DND-41 (cell line): Measurements from ENCODE around the gene AGPAT3.
A peak's percentile ranks its signal among the peaks of the same experiment; 100 is the strongest.

Experiments
- ATAC-seq: fragments of 200-7000 bp; cut with Tn5 transposase; 3 replicates; pipeline ENCODE4 v1.9.1; 2021; ENCODE audit warnings: low read depth; ENCODE audit not compliant: insufficient read depth
- DNase-seq: peaks from one replicate; pipeline ENCODE4 v3.0.0-alpha.2; 2020
- H2AFZ ChIP-seq: 2 replicates; pipeline ENCODE4 v1.6.0; 2012; ENCODE audit warnings: low read depth, low read length
- H3K27ac ChIP-seq: 2 replicates; pipeline ENCODE4 v1.5.1; 2012; ENCODE audit warnings: low read length, inconsistent platforms
- H3K27me3 ChIP-seq: fragments of 200-600 bp; sonication (generic); 2 replicates; pipeline ENCODE4 v1.6.0; 2012; ENCODE audit warnings: low read length, mild to moderate bottlenecking, inconsistent platforms; ENCODE audit not compliant: insufficient read depth, poor library complexity
- H3K36me3 ChIP-seq: 2 replicates; pipeline ENCODE4 v1.5.1; 2012; ENCODE audit warnings: low read length, inconsistent platforms; ENCODE audit not compliant: insufficient read depth
- H3K4me1 ChIP-seq: 2 replicates; pipeline ENCODE4 v1.5.1; 2012; ENCODE audit warnings: mild to moderate bottlenecking, low read length; ENCODE audit not compliant: insufficient read depth
- H3K4me2 ChIP-seq: 2 replicates; pipeline ENCODE4 v1.6.0; 2012; ENCODE audit warnings: mild to moderate bottlenecking, moderate library complexity, low read length, inconsistent platforms; ENCODE audit not compliant: insufficient read depth
- H3K4me3 ChIP-seq, 2 experiments: fragments of 200-600 bp in 1 of 2; shearing (Covaris generic) in 1 of 2; 2 replicates each; pipeline ENCODE4 v1.5.1; 2012 to 2016; ENCODE audit warnings: inconsistent platforms in 2 of 2, low read length in 2 of 2, mild to moderate bottlenecking in 2 of 2, low read depth in 1 of 2, moderate library complexity in 1 of 2
- H3K79me2 ChIP-seq: 2 replicates; pipeline ENCODE4 v1.6.0; 2012; ENCODE audit warnings: low read length, inconsistent platforms; ENCODE audit not compliant: insufficient read depth
- H3K9ac ChIP-seq: 2 replicates; pipeline ENCODE4 v1.6.0; 2012; ENCODE audit warnings: low read depth, mild to moderate bottlenecking, inconsistent platforms, low read length, moderate library complexity
- H3K9me3 ChIP-seq: 2 replicates; pipeline ENCODE4 v1.5.1; 2012; ENCODE audit warnings: low read length, moderate library complexity, mild to moderate bottlenecking, inconsistent platforms; ENCODE audit not compliant: insufficient read depth, severe bottlenecking
- H4K20me1 ChIP-seq: 2 replicates; pipeline ENCODE4 v1.6.0; 2012; ENCODE audit warnings: low read length; ENCODE audit not compliant: insufficient read depth
- CTCF ChIP-seq: IDR thresholded peaks from 2 replicates; pipeline ENCODE4 v1.5.1; 2012; ENCODE audit warnings: borderline replicate concordance, low read length, moderate library complexity, mild to moderate bottlenecking; ENCODE audit not compliant: poor library complexity, severe bottlenecking; ENCODE audit errors: extremely low read depth
- EZH2 ChIP-seq: IDR thresholded peaks from 3 replicates; pipeline ENCODE4 v1.6.1; 2012; ENCODE audit warnings: borderline replicate concordance, low read depth, mild to moderate bottlenecking, moderate library complexity, low read length, inconsistent platforms; ENCODE audit not compliant: severe bottlenecking

AGPAT3 gene

DNA sequence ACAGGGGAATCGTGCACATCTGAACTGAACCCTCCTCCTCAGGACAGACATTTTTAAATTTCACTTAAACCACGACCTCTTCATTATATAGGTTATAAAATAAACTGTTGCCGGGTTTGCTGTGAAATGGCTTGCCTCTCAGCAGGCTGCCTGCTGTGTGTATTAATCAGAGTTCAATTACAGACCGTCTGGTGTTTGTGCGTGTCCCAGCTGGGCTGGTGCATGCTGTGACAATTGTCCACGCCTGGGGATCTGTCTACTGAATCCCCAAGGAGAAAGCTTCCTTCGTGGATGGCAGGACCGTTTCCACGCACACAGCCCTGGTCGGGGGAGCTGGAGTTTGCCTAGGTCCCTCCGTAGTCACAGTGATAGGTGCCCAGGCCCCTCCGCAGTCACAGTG, 13.4 kb upstream of the AGPAT3 start:
- Histone ChIP-seq H3K4me1 (0 out of 2 replicates have a peak, but pooled peaks cover 8% of the 10 kb centered on the region), H3K79me2 (no peaks in the 10 kb centered on the region), H3K36me3 (no peaks in the 10 kb centered on the region), H3K4me2 (no peak overlapping the region), H2AFZ (no peak overlapping the region), H3K4me3 (no peak overlapping the region), H3K9ac (no peak overlapping the region), H4K20me1 (no peaks in the 10 kb centered on the region; the same call in 1 of the 2 replicates), H3K27ac (no peak overlapping the region), H3K9me3 (no peaks in the 10 kb centered on the region), H3K27me3 (no peaks in the 10 kb centered on the region)
- ATAC-seq = no peak
- DNase-seq = no peak
- TF ChIP-seq EZH2 (no peak), CTCF (no peak)

DNA sequence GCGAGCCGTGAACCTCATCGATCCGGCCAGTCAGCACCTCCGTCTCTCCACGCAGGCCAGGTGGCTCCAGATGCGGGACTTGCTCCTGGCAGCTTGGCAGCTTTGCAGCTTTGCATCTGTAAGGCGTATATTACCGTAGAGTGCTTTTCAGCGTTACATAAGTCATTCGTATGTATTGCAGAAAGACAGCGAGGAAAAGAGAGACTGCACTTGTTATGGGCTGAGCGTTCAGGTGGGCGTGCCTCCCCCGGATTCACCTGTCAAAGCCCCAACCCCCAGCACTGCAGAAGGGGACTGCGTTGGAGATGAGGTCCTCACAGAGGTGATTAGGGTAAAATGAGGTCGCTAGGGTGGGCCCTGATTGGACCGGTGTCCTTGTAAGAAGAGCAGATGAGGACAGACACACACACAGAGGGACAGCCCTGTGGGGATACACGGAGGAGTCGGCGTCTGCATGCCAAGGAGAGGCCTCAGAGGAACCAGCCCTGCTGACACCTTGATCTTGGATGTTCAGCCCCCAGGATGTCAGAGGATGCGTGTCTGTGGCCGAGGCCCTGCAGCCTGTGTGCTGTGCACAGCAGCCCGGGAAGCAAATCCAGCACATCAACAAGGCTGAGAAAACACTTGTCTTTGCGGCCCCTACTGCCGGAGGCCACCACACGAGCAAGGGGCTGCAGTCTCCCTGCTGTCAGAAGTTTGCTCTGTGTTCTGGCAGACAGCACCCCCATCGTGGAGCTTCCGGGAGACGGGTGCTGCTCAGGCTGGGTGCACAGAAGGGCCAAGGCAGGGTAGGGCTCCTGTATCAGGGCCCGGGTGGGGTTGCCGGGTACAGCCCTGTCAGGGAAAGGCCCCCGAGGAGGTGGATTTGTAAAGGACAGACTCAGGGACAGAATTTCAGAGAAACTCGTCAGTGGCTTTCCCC, 10.9 kb upstream of the AGPAT3 start:
- H3K4me1 ChIP-seq = 0 out of 2 replicates have a peak, but pooled peaks cover 8% of the 10 kb centered on the region
- no peaks in the 10 kb centered on the region for H3K9me3 ChIP-seq
- H4K20me1 ChIP-seq = no peaks in the 10 kb centered on the region; the same call in 1 of the 2 replicates
- no peak overlapping the region for H3K9ac ChIP-seq
- no peaks in the 10 kb centered on the region for H3K27me3 ChIP-seq
- H3K79me2 ChIP-seq = no peaks in the 10 kb centered on the region
- no peak overlapping the region for H2AFZ ChIP-seq
- no peaks in the 10 kb centered on the region for H3K36me3 ChIP-seq
- DNase-seq = no peak
- H3K4me3 ChIP-seq = no peak overlapping the region
- ATAC-seq = no peak
- no peak overlapping the region for H3K4me2 ChIP-seq
- no peak for TF ChIP-seq CTCF
- TF ChIP-seq EZH2 = no peak
- H3K27ac ChIP-seq = no peak overlapping the region

GRCh38 chr21:43854773-43855633, 10.0 kb upstream of the AGPAT3 start:
- H4K20me1 ChIP-seq = no peaks in the 10 kb centered on the region; the same call in 1 of the 2 replicates
- ATAC-seq (peak; percentile 92), DNase-seq (peak; percentile 65)
- H3K9ac ChIP-seq = no peak overlapping the region
- no peak overlapping the region for H3K4me3 ChIP-seq
- H3K27ac ChIP-seq = no peak overlapping the region
- no peaks in the 10 kb centered on the region for H3K9me3 ChIP-seq
- no peak overlapping the region for H3K4me2 ChIP-seq
- no peaks in the 10 kb centered on the region for H3K27me3 ChIP-seq
- H3K36me3 ChIP-seq = no peaks in the 10 kb centered on the region
- no peak overlapping the region for H2AFZ ChIP-seq
- H3K79me2 ChIP-seq = no peaks in the 10 kb centered on the region
- 0 out of 2 replicates have a peak, but pooled peaks cover 8% of the 10 kb centered on the region for H3K4me1 ChIP-seq
- TF ChIP-seq CTCF (no peak), EZH2 (no peak)
